Measurements from ENCODE around the gene ACTR3. TPM values are rescaled to one million over a fixed set of nuclear protein-coding genes. Genes with fewer than 3 reads are reported as not detected.

The ACTR3 gene
- total and polyA plus RNA-seq, 2 donors (not counting 1 experiment from before 2014, with no cell fraction given): 64.3 to 249 TPM

- TF ChIP-seq CTCF (IDR thresholded peaks at IDR 0.05): no peak
- TF ChIP-seq EZH2 (IDR thresholded peaks at IDR 0.05; ENCODE audit: borderline replicate concordance, insufficient read depth, low read depth, low read length, poor library complexity, severe bottlenecking): no peak
- peaks cover under 1 to 21% of the 10 kb centered on the region in 2 experiments for H3K36me3 ChIP-seq (replicated peaks in 1 of 2; ENCODE audit: control extremely low read depth in 1 of 2, control insufficient read depth in 1 of 2, extremely low read depth in 1 of 2, insufficient read depth in 2 of 2, low read length in 1 of 2)
- ChIA-PET POLR2A (no interaction called here), CTCF (no interaction called here)
- H3K4me2 ChIP-seq (replicated peaks; ENCODE audit: low read depth, low read length, poor library complexity, severe bottlenecking): peak overlapping the region; percentile 75
- ATAC-seq (ENCODE audit: low read depth) (no peak), DNase-seq (no peak)
- H3K79me2 ChIP-seq (ENCODE audit: control insufficient read depth, insufficient read depth, low read length): peaks cover 93% of the 10 kb centered on the region
- peaks cover 51% of the 10 kb centered on the region for H4K20me1 ChIP-seq (ENCODE audit: control insufficient read depth, insufficient read depth, low read length, poor library complexity, severe bottlenecking)
- H3K27me3 ChIP-seq (replicated peaks in 1 of 4; ENCODE audit: control extremely low read depth in 1 of 4, control insufficient read depth in 3 of 4, insufficient read depth in 4 of 4, low read length in 3 of 4): no peaks in the 10 kb centered on the region
- Mint-ChIP-seq H3K27me3 (no peaks in the 10 kb centered on the region), H3K4me3 (peak overlapping the region; percentile 99), H3K9me3 (ENCODE audit: insufficient read depth) (no peaks in the 10 kb centered on the region), H3K4me1 (peaks cover 83% of the 10 kb centered on the region), H3K27ac (peak overlapping the region; percentile 98)
- peak overlapping the region; percentile 94 to 98 for H3K27ac ChIP-seq (ENCODE audit: low read length in 2 of 2)
- H2AFZ ChIP-seq (ENCODE audit: insufficient read depth, low read depth, low read length, poor library complexity, severe bottlenecking): no peak overlapping the region
- peak overlapping the region; percentile 84 for H3K9ac ChIP-seq (ENCODE audit: low read length)
- no peaks in the 10 kb centered on the region for H3K9me3 ChIP-seq (ENCODE audit: control extremely low read depth in 1 of 3, control insufficient read depth in 2 of 3, insufficient read depth in 1 of 3, low read length in 2 of 3)
- intact Hi-C loops (cut with micrococcal nuclease): loop anchor here (1.0 kb wide), 1 partner anchor 32 kb away; no protein-coding TSS in a partner anchor
- WGBS (ENCODE audit: insufficient coverage): 0% methylated on average over 1 of the region's 5 CpGs
- peaks cover 70 to 76% of the 10 kb centered on the region in 2 donors for H3K4me1 ChIP-seq (ENCODE audit: control insufficient read depth in 2 of 2, insufficient read depth in 2 of 2, low read length in 2 of 2)
- peak overlapping the region; percentile 79 to 96 (median 89) for H3K4me3 ChIP-seq (ENCODE audit: control extremely low read depth in 1 of 5, extremely low read depth in 1 of 5, insufficient read depth in 1 of 5, low read depth in 2 of 5, low read length in 4 of 5)
Observed at GRCh38 chr2:113891265-113891959, 1.5 kb downstream of the ACTR3 start.
